Natural killer cell (primary cell): ENCODE measurements around the gene PRR19. TPM values are rescaled to one million over a fixed set of nuclear protein-coding genes. Genes with fewer than 3 reads are reported as not detected.

Experiments
- ATAC-seq, 3 donors: fragments of 150-1000 bp in 2 of 3; fragments of 200-7000 bp in 1 of 3; cut with Tn5 transposase; 1 replicate in 1 of 3; 2 replicates in 2 of 3; pipeline ENCODE4 v1.10.0; 2021; ENCODE audit warnings: mild to moderate bottlenecking in 2 of 3, moderate library complexity in 2 of 3
- DNase-seq, 2 donors: peaks; one replicate each; pipeline versions ENCODE4 v3.0.0 to v3.0.0-alpha.2; 2013 to 2021; ENCODE audit warnings: mixed read lengths in 1 of 2
- H3K27ac ChIP-seq: one replicate; pipeline ENCODE4 v1.5.1; 2013; ENCODE audit warnings: mild to moderate bottlenecking, low read length
- H3K27me3 ChIP-seq: one replicate; pipeline ENCODE4 v1.6.1; 2013; ENCODE audit warnings: low read length; ENCODE audit not compliant: control insufficient read depth, insufficient read depth
- H3K36me3 ChIP-seq: one replicate; pipeline ENCODE4 v1.6.1; 2013; ENCODE audit warnings: low read length; ENCODE audit not compliant: control insufficient read depth, insufficient read depth
- H3K4me1 ChIP-seq: one replicate; pipeline ENCODE4 v1.6.1; 2013; ENCODE audit warnings: low read length; ENCODE audit not compliant: control insufficient read depth, insufficient read depth
- H3K4me3 ChIP-seq: one replicate; pipeline ENCODE4 v1.5.1; 2013; ENCODE audit warnings: low read length
- H3K9me3 ChIP-seq: one replicate; pipeline ENCODE4 v1.6.1; 2013; ENCODE audit warnings: low read length; ENCODE audit not compliant: control insufficient read depth, insufficient read depth
- H3K27ac Mint-ChIP-seq, 2 donors: one replicate each; pipeline ENCODE4 v1.8.0; 2022; ENCODE audit warnings: mild to moderate bottlenecking in 2 of 2, mixed read lengths in 2 of 2, moderate library complexity in 1 of 2
- H3K27me3 Mint-ChIP-seq, 2 donors: one replicate each; pipeline ENCODE4 v1.8.0; 2022; ENCODE audit warnings: low read depth in 2 of 2, mixed read lengths in 2 of 2
- H3K36me3 Mint-ChIP-seq: one replicate; pipeline ENCODE4 v1.8.0; 2022; ENCODE audit warnings: mixed read lengths
- H3K4me1 Mint-ChIP-seq, 2 donors: one replicate each; pipeline ENCODE4 v1.8.0; 2022; ENCODE audit warnings: mixed read lengths in 2 of 2
- H3K4me3 Mint-ChIP-seq: one replicate; pipeline ENCODE4 v1.8.0; 2022; ENCODE audit warnings: mild to moderate bottlenecking, moderate library complexity, mixed read lengths
- H3K9me3 Mint-ChIP-seq, 2 donors: one replicate each; pipeline ENCODE4 v1.8.0; 2022; ENCODE audit warnings: mixed read lengths in 2 of 2
- CTCF ChIP-seq: fragments of 200-600 bp; IDR thresholded peaks from one replicate; pipeline ENCODE4 v1.8.0; 2022; ENCODE audit warnings: antibody characterized with exemption
- WGBS: methylation state at CpG from one replicate; pipeline ENCODE4 v1.1.7; 2013; ENCODE audit warnings: missing lambda C conversion rate; ENCODE audit not compliant: insufficient coverage; 5-methylcytosine and 5-hydroxymethylcytosine counted together
- intact Hi-C: fragments of 100-400 bp; cut with micrococcal nuclease; formaldehyde crosslinking; loops from one replicate; pipeline ENCODE4 v1.14.2; 2022
- total RNA-seq, 4 donors: library from RNA; stranded (reverse); fragments of 120-200 nt in 1 of 4; gene quantifications; one replicate each; pipeline versions ENCODE4 v1.2.3 to v1.2.4, GENCODE V29; 2013 to 2022

Gene PRR19
- total RNA-seq, 3 donors from 2014 or later (not counting 1 experiment from before 2014, with no cell fraction given) = not detected

DNA sequence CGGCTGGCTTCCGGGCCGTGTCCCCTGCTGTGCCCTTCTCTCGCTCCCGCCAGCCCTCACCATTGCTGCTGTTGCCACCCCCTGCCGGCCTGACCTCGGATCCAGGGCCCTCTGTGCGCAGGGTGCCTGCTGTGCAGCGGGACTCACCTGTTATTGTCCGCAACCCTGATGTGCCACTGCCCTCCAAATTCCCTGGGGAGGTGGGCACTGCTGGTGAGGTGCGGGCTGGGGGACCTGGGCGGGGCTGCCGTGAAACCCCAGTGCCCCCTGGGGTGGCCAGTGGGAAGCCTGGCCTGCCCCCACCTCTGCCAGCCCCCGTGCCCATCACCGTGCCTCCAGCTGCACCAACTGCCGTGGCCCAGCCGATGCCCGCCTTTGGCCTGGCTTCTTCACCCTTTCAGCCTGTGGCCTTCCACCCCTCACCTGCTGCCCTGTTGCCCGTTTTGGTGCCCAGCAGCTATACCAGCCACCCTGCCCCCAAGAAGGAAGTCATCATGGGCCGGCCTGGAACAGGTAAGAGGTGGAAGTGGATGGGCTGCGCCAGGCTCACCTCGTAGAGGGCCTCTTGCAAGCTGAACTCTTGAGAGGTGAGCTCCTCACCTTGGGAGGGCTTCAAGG lies 27.8 kb upstream of the PRR19 start:
- WGBS = 97% methylated on average over 22 of the region's 22 CpGs
- Mint-ChIP-seq H3K27ac (no peak overlapping the region), H3K9me3 (no peaks in the 10 kb centered on the region), H3K27me3 (no peaks in the 10 kb centered on the region), H3K36me3 (no peaks in the 10 kb centered on the region), H3K4me3 (no peak overlapping the region), H3K4me1 (peaks cover 27 to 30% of the 10 kb centered on the region in 2 donors)
- Histone ChIP-seq H3K27me3 (no peaks in the 10 kb centered on the region), H3K27ac (no peak overlapping the region), H3K36me3 (peaks cover 32% of the 10 kb centered on the region), H3K4me1 (peaks cover 51% of the 10 kb centered on the region), H3K4me3 (no peak overlapping the region), H3K9me3 (no peaks in the 10 kb centered on the region)
- intact Hi-C loops = no loop called here
- ATAC-seq = no peak
- peak in 1 of 2 donors; percentile 14 for DNase-seq
- no peak for TF ChIP-seq CTCF

DNA sequence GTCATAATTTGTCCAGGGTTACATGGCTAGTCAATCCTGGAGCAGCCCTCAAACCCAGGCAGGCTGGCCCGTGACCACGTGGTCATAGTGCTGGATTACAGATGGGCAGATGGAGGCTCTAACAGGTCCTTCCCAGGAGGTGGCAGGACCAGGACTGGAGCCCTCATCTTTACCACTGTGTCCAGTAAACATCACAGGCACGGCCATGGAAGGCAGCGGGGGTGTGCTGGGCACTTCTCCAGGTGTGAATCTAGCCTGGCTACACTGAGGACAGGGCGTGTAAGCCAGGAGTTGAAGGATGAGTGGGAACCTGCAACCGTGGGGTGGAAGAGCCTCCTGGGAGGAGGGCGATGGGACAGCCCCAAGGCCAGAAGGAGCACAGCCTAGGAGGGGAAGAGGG lies 26.8 kb upstream of the PRR19 start:
- Histone ChIP-seq H3K9me3 (no peaks in the 10 kb centered on the region), H3K4me3 (no peak overlapping the region), H3K4me1 (peaks cover 51% of the 10 kb centered on the region), H3K27me3 (no peaks in the 10 kb centered on the region), H3K27ac (no peak overlapping the region), H3K36me3 (peaks cover 32% of the 10 kb centered on the region)
- TF ChIP-seq CTCF = no peak
- Mint-ChIP-seq H3K4me1 (peaks cover 34 to 37% of the 10 kb centered on the region in 2 donors), H3K4me3 (no peak overlapping the region), H3K36me3 (no peaks in the 10 kb centered on the region), H3K27ac (peak overlapping the region; percentile 38 to 58), H3K27me3 (no peaks in the 10 kb centered on the region), H3K9me3 (no peaks in the 10 kb centered on the region)
- ATAC-seq = no peak
- intact Hi-C loops = no loop called here
- WGBS = 95% methylated on average over 7 of the region's 7 CpGs
- DNase-seq = no peak

DNA sequence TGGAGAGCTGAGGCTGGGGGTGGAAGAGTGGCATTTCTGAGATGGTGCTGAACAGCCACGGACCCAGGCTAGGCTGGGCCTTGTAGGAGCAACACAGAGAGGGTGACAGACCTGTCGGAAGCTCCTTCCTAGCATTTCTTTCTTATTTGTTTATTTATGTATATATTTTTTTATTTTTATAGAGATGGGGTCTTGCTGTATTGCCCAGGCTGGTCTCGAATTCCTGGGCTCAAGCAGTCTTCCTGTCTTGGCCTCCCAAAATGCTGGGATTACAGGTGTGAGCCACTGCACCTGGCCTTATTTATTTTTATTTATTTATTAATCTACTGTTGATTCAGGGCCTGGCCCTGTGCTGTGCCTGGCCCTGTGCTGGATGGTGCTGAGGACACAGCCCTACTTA lies 26.4 kb upstream of the PRR19 start:
- TF ChIP-seq CTCF = no peak
- H3K27me3 ChIP-seq = no peaks in the 10 kb centered on the region
- H3K4me3 ChIP-seq = no peak overlapping the region
- no peak overlapping the region for H3K27ac ChIP-seq
- H3K36me3 ChIP-seq = peaks cover 32% of the 10 kb centered on the region
- 91% methylated on average over 1 of the region's 3 CpGs for WGBS
- no peaks in the 10 kb centered on the region for H3K9me3 ChIP-seq
- Mint-ChIP-seq H3K4me1 (peaks cover 34 to 37% of the 10 kb centered on the region in 2 donors), H3K9me3 (no peaks in the 10 kb centered on the region), H3K27me3 (no peaks in the 10 kb centered on the region), H3K27ac (peak overlapping the region; percentile 19 to 38), H3K4me3 (no peak overlapping the region), H3K36me3 (no peaks in the 10 kb centered on the region)
- H3K4me1 ChIP-seq = peaks cover 50% of the 10 kb centered on the region
- no peak for DNase-seq
- ATAC-seq = no peak
- intact Hi-C loops = no loop called here

- ATAC-seq = no peak
- H3K27me3 Mint-ChIP-seq = no peaks in the 10 kb centered on the region
- Histone ChIP-seq H3K4me1 (peaks cover 50% of the 10 kb centered on the region), H3K27ac (no peak overlapping the region), H3K4me3 (no peak overlapping the region), H3K27me3 (no peaks in the 10 kb centered on the region), H3K36me3 (peaks cover 32% of the 10 kb centered on the region), H3K9me3 (no peaks in the 10 kb centered on the region)
- no peak for TF ChIP-seq CTCF
- intact Hi-C loops = no loop called here
- DNase-seq = no peak
- H3K9me3 Mint-ChIP-seq = no peaks in the 10 kb centered on the region
- H3K4me1 Mint-ChIP-seq = peaks cover 34 to 37% of the 10 kb centered on the region in 2 donors
- no peaks in the 10 kb centered on the region for H3K36me3 Mint-ChIP-seq
- 47% methylated on average over 3 of the region's 3 CpGs for WGBS
- peak overlapping the region; percentile 19 to 29 for H3K27ac Mint-ChIP-seq
- no peak overlapping the region for H3K4me3 Mint-ChIP-seq
Observed at GRCh38 chr19:42276284-42276683, 25.6 kb upstream of the PRR19 start.
